ENCODE data around the gene DKC1.

Gene DKC1

DNA sequence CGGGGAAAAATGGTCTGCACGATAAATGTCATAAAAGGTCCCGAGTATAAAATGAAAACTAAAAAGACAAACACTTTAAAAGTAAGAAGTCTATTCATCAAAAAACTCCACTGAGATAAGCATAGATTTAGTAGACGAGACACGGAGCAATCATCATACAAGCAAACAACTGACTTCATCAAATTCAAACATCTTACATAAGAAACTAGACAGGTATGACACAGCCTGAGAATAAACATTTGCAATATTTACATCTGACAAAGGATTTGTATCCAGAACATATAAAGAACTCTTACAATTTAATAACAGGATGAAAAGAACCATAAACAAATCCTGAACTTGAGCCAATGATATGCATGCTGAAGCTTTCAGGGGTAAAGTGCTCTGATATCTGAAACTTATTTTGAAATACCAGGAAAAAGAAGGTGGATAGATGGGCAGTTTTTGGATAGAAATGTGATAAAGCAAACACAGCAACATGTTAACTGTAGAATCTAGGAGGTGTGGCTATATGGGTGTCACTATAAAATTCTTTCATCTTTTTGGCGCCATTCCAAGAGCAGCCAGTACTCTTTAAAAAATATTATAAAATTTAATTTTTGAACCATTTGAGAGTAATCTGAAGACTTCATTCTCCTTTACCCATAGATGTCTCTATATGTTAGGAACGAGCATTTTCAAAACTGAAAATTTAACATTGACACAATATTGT lies 30.6 kb downstream of the DKC1 start:
- CTCF ChIA-PET, result no interaction called here
- POLR2A ChIA-PET, result no interaction called here
- TF ChIP-seq, protein P1, sequence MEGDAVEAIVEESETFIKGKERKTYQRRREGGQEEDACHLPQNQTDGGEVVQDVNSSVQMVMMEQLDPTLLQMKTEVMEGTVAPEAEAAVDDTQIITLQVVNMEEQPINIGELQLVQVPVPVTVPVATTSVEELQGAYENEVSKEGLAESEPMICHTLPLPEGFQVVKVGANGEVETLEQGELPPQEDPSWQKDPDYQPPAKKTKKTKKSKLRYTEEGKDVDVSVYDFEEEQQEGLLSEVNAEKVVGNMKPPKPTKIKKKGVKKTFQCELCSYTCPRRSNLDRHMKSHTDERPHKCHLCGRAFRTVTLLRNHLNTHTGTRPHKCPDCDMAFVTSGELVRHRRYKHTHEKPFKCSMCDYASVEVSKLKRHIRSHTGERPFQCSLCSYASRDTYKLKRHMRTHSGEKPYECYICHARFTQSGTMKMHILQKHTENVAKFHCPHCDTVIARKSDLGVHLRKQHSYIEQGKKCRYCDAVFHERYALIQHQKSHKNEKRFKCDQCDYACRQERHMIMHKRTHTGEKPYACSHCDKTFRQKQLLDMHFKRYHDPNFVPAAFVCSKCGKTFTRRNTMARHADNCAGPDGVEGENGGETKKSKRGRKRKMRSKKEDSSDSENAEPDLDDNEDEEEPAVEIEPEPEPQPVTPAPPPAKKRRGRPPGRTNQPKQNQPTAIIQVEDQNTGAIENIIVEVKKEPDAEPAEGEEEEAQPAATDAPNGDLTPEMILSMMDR (IDR thresholded peaks at IDR 0.05; ENCODE audit: control extremely low read depth, extremely low read depth, low read depth, missing control alignments), result no peak
- DNase-seq (ENCODE audit: extremely low spot score), result no peak

DNA sequence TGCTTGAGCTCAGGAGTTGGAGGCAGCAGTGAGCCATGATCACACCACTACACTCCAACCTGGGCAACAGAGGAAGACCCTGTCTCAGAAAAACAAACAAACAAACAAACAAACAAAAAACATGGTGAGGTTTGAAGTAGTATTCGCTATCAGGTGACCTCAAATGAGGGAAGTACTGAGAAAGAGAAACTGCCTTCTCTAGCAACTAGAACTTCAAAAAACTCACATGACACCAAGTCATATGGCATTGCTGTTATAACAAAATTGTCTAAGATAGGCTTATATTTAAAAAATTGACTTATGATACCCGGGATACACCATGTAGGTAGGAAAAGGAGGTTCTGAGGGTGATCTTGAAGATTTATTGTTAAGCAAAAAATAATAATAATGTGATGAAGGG lies 32.4 kb downstream of the DKC1 start:
- TF ChIP-seq, protein P1 (IDR thresholded peaks at IDR 0.05; ENCODE audit: control extremely low read depth, extremely low read depth, low read depth, missing control alignments), result no peak
- CTCF ChIA-PET, result no interaction called here
- DNase-seq (ENCODE audit: extremely low spot score), result no peak
- POLR2A ChIA-PET, result no interaction called here

DNA sequence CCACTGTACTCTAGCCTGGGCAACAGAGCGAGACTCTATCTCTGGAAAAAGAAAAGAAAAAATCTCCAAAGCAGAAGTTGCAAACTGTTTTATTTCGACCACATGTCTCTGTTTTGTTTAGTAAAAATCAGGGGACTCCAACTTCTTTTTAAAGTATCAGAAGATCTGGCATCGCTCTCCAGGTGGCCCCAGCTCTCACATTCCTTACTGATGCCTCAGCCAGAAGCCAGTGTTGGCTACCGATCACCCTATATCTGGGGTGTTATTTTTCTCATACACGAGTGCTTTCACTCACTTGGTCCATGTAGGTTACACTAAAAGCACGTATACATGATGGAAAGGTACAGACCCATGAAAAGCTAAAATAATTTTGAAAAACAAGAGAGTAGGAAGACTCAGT lies 34.3 kb downstream of the DKC1 start:
- CTCF ChIA-PET, result interaction anchor here (1.3 to 1.4 kb wide), 2 partner anchors 47 to 48 kb away, joined by 3 to 5 read pairs; no protein-coding TSS in a partner anchor
- POLR2A ChIA-PET, result no interaction called here
- DNase-seq (ENCODE audit: extremely low spot score), result no peak
- TF ChIP-seq, protein P1 (IDR thresholded peaks at IDR 0.05; ENCODE audit: control extremely low read depth, extremely low read depth, low read depth, missing control alignments), result no peak

DNA sequence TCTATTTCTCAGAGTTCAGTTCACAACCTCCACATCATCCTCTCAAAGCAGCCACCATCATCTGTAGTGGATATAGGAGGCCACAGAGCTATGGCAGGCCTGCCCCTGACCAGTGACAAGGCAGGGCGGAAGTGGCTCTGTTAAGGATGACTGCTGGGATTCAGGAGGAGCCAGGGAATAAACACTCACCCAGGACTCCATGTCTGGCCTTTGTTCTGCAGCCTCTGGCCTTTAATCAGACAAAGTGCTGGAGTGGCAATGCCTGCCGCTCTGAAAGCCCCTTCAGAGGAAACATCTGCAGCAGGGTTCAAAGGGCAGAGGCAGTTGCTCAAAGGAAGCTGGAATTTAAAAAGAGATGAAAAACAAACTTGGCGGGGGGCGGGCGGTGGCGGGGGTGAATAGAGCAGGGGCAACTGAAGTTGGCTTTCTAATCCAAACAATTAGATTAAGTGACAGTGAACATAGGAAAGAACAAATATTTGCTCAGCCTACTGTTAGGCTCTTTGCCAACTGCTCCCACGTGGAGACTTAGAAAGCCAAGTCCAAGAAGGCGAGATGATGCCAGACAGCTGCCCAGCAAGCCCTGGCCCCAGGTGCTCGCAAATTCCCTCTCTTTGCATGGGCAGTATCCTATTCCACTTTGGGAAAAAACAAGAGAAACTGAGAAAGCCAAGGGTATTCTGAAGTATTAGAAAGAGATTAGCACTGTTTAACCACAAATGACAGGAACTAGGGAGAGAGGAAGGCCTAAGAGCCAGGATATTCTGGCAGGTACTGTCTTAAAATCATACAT lies 37.1 kb downstream of the DKC1 start:
- TF ChIP-seq, protein P1 (IDR thresholded peaks at IDR 0.05; ENCODE audit: control extremely low read depth, extremely low read depth, low read depth, missing control alignments), result no peak
- no peak for DNase-seq (ENCODE audit: extremely low spot score)
- ChIA-PET CTCF (no interaction called here), POLR2A (no interaction called here)

DNA sequence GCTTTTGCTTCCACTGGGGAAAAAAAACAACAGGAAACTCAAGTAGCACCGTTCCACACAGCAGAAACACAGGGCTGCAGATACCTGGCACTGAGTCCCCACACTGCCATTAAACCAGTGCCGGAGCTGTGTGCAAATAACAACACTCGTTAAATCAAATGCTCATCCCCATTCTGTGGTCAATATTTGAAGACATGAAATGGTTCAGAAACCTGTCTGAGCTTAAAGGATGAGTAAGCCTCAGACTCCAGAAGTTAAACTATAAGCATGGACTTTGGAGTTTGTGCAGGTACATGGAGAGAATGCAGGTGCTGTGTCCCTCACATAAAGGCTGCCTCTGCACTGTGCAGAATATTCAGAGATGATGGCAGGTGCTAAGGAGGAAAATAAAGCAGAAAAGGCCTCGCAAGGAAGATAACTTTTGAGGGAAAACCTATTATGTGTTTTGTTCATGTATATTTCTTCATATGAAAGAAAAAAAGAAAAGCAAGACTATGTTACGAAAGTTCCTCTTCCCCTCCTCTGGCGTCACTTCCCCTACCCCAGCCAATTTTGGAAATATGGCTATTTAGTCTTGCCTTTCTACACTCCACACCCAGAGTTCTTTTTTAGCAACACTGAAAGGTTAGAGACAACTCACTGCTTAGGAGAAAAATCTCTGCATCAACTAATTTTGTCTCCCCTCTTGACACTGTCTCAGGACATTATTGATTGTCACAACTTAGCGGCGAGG lies 38.0 kb downstream of the DKC1 start:
- TF ChIP-seq, protein P1 (IDR thresholded peaks at IDR 0.05; ENCODE audit: control extremely low read depth, extremely low read depth, low read depth, missing control alignments), result no peak
- DNase-seq (ENCODE audit: extremely low spot score), result no peak
- POLR2A ChIA-PET, result no interaction called here
- CTCF ChIA-PET, result no interaction called here

DNA sequence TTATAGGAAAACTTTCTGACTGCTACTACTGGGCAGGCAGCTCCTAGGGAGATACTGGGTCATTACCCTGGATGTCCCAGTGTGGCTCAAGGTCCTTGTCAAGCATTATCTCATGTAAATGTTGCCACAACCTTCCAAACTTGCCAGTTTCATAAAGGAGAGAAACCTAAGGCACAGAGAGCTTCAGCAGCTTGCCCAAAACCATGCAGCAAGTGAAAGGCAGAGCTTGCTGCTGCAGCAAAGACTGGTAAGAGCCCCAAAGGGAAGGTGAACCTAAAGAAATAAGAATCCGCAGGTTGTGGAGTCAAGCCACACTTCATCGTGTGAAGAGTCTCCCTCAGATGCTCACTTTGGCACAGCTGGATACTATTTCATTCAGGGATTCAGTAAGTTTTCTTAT lies 40.3 kb downstream of the DKC1 start:
- ChIA-PET CTCF (no interaction called here), POLR2A (no interaction called here)

More for the DNA sequence above, 40.3 kb downstream of the DKC1 start:
- no peak for DNase-seq (ENCODE audit: extremely low spot score)
- TF ChIP-seq, protein P1 (IDR thresholded peaks at IDR 0.05; ENCODE audit: control extremely low read depth, extremely low read depth, low read depth, missing control alignments), result no peak
